Ectodermal cell (in vitro differentiated cells): ENCODE data around the gene LRFN2.

Source experiments
- H3K27ac ChIP-seq: 2 replicates; pipeline ENCODE4 v1.7.0; 2013; ENCODE audit warnings: mild to moderate bottlenecking, low read depth, low read length; ENCODE audit not compliant: insufficient read depth, poor library complexity, severe bottlenecking
- H3K27me3 ChIP-seq: 2 replicates; pipeline ENCODE4 v1.7.0; 2013; ENCODE audit warnings: mild to moderate bottlenecking, low read length; ENCODE audit not compliant: insufficient read depth, control insufficient read depth, poor library complexity, severe bottlenecking
- H3K36me3 ChIP-seq: one replicate; pipeline ENCODE4 v1.7.0; 2013; ENCODE audit warnings: low read length; ENCODE audit not compliant: control insufficient read depth, insufficient read depth
- H3K4me1 ChIP-seq: one replicate; pipeline ENCODE4 v1.7.0; 2013; ENCODE audit warnings: low read length; ENCODE audit not compliant: control insufficient read depth, insufficient read depth
- H3K4me3 ChIP-seq: 2 replicates; pipeline ENCODE4 v1.7.0; 2013; ENCODE audit warnings: low read depth, low read length, control low read depth; ENCODE audit not compliant: insufficient read depth
- H3K9me3 ChIP-seq: 2 replicates; pipeline ENCODE4 v1.7.0; 2013; ENCODE audit warnings: mild to moderate bottlenecking, low read length, moderate library complexity; ENCODE audit not compliant: control insufficient read depth
- WGBS, 2 experiments: methylation state at CpG; one replicate each; pipeline ENCODE4 v1.1.7; 2013; ENCODE audit warnings: missing lambda C conversion rate in 2 of 2; 5-methylcytosine and 5-hydroxymethylcytosine counted together

Gene LRFN2

DNA sequence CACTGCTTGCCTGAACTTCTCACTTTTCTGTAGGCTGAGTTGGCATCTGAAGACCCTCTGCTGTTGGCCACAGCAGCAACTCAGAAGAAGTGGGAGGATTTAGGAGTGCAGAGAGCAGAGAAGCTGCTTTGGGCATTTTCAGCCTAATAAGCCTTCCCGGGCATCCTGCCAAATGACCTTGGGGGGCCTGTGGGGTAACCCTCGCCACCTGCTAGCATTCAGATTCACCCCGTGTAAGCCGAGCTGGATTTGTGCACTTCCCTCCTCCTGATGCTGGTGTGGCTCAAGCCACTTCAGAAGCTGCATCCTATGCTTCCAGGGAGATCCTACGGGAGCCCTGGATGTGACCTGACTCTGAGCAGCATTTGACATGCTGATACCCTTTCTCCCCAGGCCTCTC is 114.8 kb downstream of the LRFN2 start:
- WGBS, 2 experiments, result 75 to 76% methylated on average over 5 of the region's 5 CpGs
- H3K36me3 ChIP-seq, result no peaks in the 10 kb centered on the region
- no peak overlapping the region for H3K4me3 ChIP-seq

DNA sequence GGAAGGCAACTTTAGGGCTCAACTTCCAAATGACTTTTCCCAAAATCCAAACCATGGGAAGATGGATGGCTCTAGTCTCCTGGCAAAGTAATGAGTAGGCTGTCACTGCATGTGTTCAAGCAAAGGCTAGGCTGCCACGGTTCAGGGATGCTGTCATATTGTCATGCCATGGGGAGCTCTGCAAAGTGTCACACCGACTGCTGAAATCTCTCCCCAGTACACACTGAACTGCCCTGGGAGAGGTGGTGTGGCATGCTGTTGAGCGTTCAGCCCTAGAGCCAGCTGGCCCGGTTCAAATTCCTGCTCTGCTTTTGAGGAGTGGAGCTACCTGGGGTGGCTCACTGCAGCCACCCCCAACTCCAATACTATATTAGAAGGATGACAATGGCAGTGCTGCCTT is 115.9 kb downstream of the LRFN2 start:
- Histone ChIP-seq H3K4me3 (no peak overlapping the region), H3K36me3 (no peaks in the 10 kb centered on the region), H3K27me3 (no peaks in the 10 kb centered on the region), H3K9me3 (no peaks in the 10 kb centered on the region), H3K4me1 (no peaks in the 10 kb centered on the region), H3K27ac (no peak overlapping the region)
- 92 to 94% methylated on average over 4 of the region's 4 CpGs for WGBS, 2 experiments

More for the DNA sequence above, 114.8 kb downstream of the LRFN2 start:
- Histone ChIP-seq H3K4me1 (peaks cover 1% of the 10 kb centered on the region), H3K27ac (no peak overlapping the region), H3K27me3 (no peaks in the 10 kb centered on the region), H3K9me3 (no peaks in the 10 kb centered on the region)

DNA sequence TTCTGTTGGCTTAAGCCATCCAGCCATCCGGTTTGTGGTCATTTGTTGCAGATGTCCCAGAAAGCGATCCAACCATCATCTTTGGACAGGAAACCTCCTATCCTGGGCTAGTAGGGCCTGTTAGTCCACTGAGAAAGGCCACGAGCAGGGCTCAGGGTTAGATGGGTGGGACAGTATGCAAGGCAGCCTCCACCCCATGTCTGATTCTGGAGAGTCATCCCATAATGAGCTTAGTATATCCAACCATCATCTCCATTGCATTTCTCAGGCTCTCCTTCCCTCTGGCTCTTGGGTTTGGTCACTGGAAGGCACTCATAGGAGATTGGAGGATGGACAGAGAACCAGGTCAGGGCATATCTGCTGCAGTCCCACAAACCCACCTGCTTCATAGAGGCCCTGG is 117.8 kb downstream of the LRFN2 start:
- Histone ChIP-seq H3K4me1 (no peaks in the 10 kb centered on the region), H3K27me3 (no peaks in the 10 kb centered on the region), H3K9me3 (no peaks in the 10 kb centered on the region), H3K36me3 (no peaks in the 10 kb centered on the region), H3K4me3 (no peak overlapping the region), H3K27ac (no peak overlapping the region)
- 90 to 93% methylated on average over 3 of the region's 3 CpGs for WGBS, 2 experiments

DNA sequence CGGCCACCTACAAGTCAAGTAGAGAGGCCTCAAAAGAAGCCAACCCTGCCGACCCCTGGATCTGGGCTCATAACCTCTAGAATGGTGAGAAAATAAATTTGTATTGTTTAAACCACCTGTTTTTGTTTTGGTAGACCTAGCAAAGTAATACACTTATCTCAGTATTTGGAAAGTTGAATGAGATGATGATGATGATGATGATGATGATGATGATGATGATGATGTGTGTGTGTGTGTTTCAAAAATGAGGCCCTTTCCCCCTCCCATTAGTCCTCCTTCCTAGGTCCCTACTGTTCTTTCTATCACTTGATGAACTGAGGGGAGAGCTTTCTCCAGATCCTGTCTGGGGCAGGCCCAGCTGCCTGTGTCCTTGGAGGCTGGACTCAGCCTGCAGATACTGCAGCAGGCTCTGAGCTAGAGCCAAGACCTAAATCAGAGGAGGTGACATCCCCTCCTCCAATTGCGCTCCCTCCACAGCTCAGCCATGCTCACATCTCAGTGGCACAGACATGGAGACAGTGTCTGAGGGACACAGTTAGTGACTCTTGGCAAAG is 120.1 kb downstream of the LRFN2 start:
- Histone ChIP-seq H3K27ac (no peak overlapping the region), H3K36me3 (no peaks in the 10 kb centered on the region), H3K9me3 (no peaks in the 10 kb centered on the region), H3K4me3 (no peak overlapping the region), H3K27me3 (no peaks in the 10 kb centered on the region), H3K4me1 (no peaks in the 10 kb centered on the region)
- 93 to 96% methylated on average over 3 of the region's 3 CpGs for WGBS, 2 experiments

DNA sequence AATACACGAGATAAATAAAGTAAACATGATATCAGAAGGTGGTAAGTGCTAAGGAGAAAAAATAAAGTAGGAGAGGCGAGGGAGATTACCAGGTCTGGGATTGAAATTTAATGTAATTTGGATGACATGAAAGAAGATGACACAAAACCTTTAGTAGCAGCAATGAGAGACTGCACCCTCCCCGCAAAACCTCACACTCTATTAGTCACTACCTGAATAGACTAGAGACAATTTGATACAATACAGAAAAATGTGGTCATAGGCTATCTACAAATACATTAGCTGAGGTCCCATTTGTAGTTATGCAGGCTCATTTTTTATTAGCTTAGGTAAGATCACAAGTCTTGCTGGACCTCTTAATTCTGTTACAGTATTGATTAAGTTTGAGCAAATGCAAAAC is 125.5 kb downstream of the LRFN2 start:
- Histone ChIP-seq H3K9me3 (no peaks in the 10 kb centered on the region), H3K4me3 (no peak overlapping the region), H3K27ac (no peak overlapping the region), H3K27me3 (no peaks in the 10 kb centered on the region), H3K4me1 (no peaks in the 10 kb centered on the region), H3K36me3 (no peaks in the 10 kb centered on the region)
- 97 to 98% methylated on average over 2 to 3 of the region's 3 CpGs for WGBS, 2 experiments

DNA sequence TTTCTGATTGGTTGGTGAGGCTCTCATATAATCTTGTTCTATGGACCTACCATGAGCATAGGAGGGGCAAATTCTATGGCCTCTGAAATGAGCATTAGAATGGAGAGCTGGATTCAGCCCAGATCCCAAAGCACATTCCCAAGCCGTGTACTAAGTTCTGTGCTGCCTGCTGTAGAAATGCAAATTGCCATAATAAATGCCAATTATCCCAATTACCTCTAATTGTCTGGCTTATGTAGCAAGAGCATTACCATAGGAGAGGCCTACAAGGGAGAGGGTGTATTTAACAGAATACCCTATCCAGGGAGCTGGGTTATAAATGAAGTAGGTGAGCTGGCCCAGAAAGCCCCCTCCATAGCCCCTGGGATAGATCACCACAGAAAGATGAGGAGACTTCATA is 126.8 kb downstream of the LRFN2 start:
- Histone ChIP-seq H3K27ac (no peak overlapping the region), H3K9me3 (no peaks in the 10 kb centered on the region), H3K27me3 (no peaks in the 10 kb centered on the region), H3K4me3 (no peak overlapping the region), H3K36me3 (no peaks in the 10 kb centered on the region), H3K4me1 (no peaks in the 10 kb centered on the region)
- 78 to 83% methylated on average over 1 of the region's 1 CpG for WGBS, 2 experiments

DNA sequence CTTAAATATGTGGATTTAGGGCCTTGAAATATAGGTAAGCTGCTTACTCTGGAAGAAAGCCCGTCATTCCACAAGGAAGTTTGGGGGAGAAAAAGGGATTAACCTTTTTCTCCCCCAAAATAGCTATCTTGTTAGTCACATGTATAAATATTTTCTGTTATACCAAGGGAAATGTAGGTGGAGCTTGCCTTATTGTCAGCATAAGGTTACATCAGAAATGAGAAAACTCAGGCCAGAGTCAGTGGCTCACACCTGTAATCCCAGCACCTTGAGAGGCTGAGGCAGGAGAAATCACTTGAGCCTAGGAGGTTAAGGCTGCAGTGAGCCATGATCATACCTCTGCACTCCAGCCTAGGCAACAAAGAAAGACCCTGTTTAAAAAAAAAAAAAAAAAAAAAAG is 129.9 kb downstream of the LRFN2 start:
- no peak overlapping the region for H3K27ac ChIP-seq
- no peaks in the 10 kb centered on the region for H3K36me3 ChIP-seq
- WGBS, 2 experiments, result 75 to 100% methylated on average over 1 of the region's 1 CpG
- H3K4me3 ChIP-seq, result no peak overlapping the region
- no peaks in the 10 kb centered on the region for H3K4me1 ChIP-seq
- H3K9me3 ChIP-seq, result no peaks in the 10 kb centered on the region
- no peaks in the 10 kb centered on the region for H3K27me3 ChIP-seq

DNA sequence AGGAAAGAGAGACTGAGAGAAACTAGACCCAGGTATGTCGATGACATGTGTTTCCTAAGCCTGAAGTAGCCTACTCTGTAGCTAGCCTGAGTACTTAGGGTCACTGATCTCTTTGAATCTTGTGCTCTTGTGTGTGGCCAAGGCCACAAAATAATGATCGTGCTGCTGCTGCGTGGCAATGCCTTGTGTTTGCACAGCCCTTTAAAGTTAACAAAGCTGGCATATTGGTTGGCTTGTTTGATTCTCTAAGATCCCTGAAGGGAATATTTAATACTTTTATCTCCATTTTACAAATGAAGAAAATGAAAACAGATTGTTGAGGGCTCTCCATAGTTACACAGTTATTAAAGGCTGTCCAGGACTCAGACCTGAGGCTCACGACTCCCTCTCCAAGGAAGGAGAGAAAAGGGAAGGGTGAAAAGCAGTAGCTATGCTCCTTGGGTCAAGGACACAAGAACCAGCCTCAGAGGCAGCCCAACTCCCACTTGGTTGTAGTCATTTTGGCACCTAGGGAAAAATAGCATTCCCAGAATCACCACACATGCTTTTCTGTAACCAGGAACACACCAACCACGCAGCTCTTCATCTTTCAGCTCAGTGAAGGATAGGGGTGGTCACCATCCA is 130.7 kb downstream of the LRFN2 start:
- H3K27ac ChIP-seq, result no peak overlapping the region
- 91 to 93% methylated on average over 5 of the region's 5 CpGs for WGBS, 2 experiments
- no peak overlapping the region for H3K4me3 ChIP-seq
- H3K36me3 ChIP-seq, result no peaks in the 10 kb centered on the region
- no peaks in the 10 kb centered on the region for H3K4me1 ChIP-seq
- H3K27me3 ChIP-seq, result no peaks in the 10 kb centered on the region
- H3K9me3 ChIP-seq, result no peaks in the 10 kb centered on the region

DNA sequence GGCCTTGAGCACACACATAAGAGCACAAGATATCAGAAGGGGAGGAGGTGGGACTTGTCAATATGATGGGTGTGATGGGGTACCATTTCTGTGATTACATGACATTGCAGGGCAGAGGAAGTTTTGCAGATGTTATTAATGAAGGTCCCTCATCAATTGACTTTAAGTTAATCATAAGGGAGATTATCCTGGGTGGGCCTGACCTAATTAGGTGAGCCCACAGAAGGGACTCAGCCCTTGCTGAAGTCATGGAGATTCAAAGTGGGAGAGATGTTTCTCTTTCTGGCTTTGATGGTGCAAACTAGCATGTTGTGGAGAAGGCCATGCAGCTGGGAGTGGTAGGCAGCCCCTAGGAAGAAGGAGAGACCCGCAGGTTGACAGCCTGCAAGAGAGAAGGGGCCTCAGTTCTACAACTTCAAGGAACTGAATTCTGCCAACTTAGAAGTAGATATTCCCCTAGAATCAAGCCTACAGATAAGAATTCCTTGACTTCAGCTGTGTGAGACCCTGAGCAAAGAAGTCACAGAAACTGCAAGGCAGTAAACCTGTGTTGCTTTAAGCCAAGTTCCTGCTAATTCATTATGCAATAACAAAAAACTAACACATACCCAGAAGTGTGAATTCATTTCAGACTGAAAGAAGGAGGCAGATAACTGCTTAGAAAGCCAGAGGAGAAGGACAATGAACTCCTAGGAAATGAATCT is 131.3 kb downstream of the LRFN2 start:
- Histone ChIP-seq H3K9me3 (no peaks in the 10 kb centered on the region), H3K4me1 (no peaks in the 10 kb centered on the region), H3K27ac (no peak overlapping the region), H3K36me3 (no peaks in the 10 kb centered on the region), H3K4me3 (no peak overlapping the region), H3K27me3 (no peaks in the 10 kb centered on the region)
- WGBS, 2 experiments, result 88 to 94% methylated on average over 1 of the region's 1 CpG

DNA sequence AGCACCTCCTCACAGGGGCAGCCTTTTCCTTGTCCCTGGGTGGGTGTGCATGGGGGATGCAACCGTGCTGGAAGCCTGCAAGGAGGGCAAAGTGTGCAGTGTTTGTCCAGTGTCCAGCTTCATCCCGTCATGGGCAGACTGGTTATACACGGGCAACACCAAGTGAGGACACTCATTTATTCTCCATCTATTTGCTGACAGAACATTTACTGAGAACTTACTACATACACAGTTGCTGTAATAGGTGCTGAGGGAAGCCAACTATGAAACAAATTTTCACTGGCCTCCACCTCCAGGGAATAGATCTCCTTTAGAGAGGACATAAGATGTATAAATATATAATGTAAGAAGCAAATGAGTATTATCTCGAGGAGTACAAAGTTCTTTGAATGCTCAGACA is 136.7 kb downstream of the LRFN2 start:
- Histone ChIP-seq H3K27me3 (no peaks in the 10 kb centered on the region), H3K27ac (no peak overlapping the region), H3K4me1 (no peaks in the 10 kb centered on the region), H3K36me3 (no peaks in the 10 kb centered on the region), H3K4me3 (no peak overlapping the region), H3K9me3 (no peaks in the 10 kb centered on the region)
- 92 to 98% methylated on average over 4 of the region's 4 CpGs for WGBS, 2 experiments
